ENCODE measurements around the gene ADM5.

Gene ADM5

GRCh38 chr19:49682274-49682673, 7.1 kb upstream of the ADM5 start:
- Mint-ChIP-seq H3K4me3 (no peak overlapping the region), H3K9me3 (no peaks in the 10 kb centered on the region), H3K4me1 (peaks cover 44% of the 10 kb centered on the region), H3K27ac (no peak overlapping the region), H3K36me3 (ENCODE audit: low read depth) (peaks cover 58% of the 10 kb centered on the region), H3K27me3 (no peaks in the 10 kb centered on the region)
- DNase-seq (no peak), ATAC-seq (no peak)

GRCh38 chr19:49683814-49684250, 5.6 kb upstream of the ADM5 start:
- Mint-ChIP-seq H3K27ac (no peak overlapping the region), H3K4me1 (peaks cover 40% of the 10 kb centered on the region), H3K27me3 (no peaks in the 10 kb centered on the region), H3K36me3 (ENCODE audit: low read depth) (peaks cover 57% of the 10 kb centered on the region), H3K9me3 (no peaks in the 10 kb centered on the region), H3K4me3 (peak overlapping the region; percentile 26)
- no peak for DNase-seq
- no peak for ATAC-seq

GRCh38 chr19:49684251-49684982, 5.0 kb upstream of the ADM5 start:
- no peaks in the 10 kb centered on the region for H3K9me3 Mint-ChIP-seq
- peak; percentile 3 for ATAC-seq
- no peak for DNase-seq
- no peak overlapping the region for H3K27ac Mint-ChIP-seq
- H3K4me3 Mint-ChIP-seq, result no peak overlapping the region
- peaks cover 36% of the 10 kb centered on the region for H3K4me1 Mint-ChIP-seq
- no peaks in the 10 kb centered on the region for H3K27me3 Mint-ChIP-seq
- peaks cover 60% of the 10 kb centered on the region for H3K36me3 Mint-ChIP-seq (ENCODE audit: low read depth)

GRCh38 chr19:49684983-49685553, 4.3 kb upstream of the ADM5 start:
- no peak overlapping the region for H3K27ac Mint-ChIP-seq

GRCh38 chr19:49685845-49686332, 3.5 kb upstream of the ADM5 start:
- Mint-ChIP-seq H3K36me3 (ENCODE audit: low read depth) (peaks cover 55% of the 10 kb centered on the region), H3K4me1 (peaks cover 32% of the 10 kb centered on the region), H3K9me3 (no peaks in the 10 kb centered on the region), H3K27me3 (peaks cover 7% of the 10 kb centered on the region), H3K27ac (no peak overlapping the region), H3K4me3 (no peak overlapping the region)
- DNase-seq (no peak), ATAC-seq (no peak)

More at GRCh38 chr19:49684983-49685553, 4.3 kb upstream of the ADM5 start:
- Mint-ChIP-seq H3K36me3 (ENCODE audit: low read depth) (peaks cover 56% of the 10 kb centered on the region), H3K27me3 (no peaks in the 10 kb centered on the region), H3K4me1 (peaks cover 32% of the 10 kb centered on the region), H3K4me3 (no peak overlapping the region), H3K9me3 (no peaks in the 10 kb centered on the region)
- ATAC-seq (no peak), DNase-seq (no peak)

GRCh38 chr19:49686503-49687088, 2.8 kb upstream of the ADM5 start:
- H3K9me3 Mint-ChIP-seq, result no peaks in the 10 kb centered on the region
- peaks cover 49% of the 10 kb centered on the region for H3K36me3 Mint-ChIP-seq (ENCODE audit: low read depth)
- H3K4me1 Mint-ChIP-seq, result peaks cover 34% of the 10 kb centered on the region
- H3K27ac Mint-ChIP-seq, result peak overlapping the region; percentile 42
- H3K4me3 Mint-ChIP-seq, result no peak overlapping the region
- no peak for DNase-seq
- peaks cover 8% of the 10 kb centered on the region for H3K27me3 Mint-ChIP-seq
- ATAC-seq, result no peak

GRCh38 chr19:49687150-49687549, 2.2 kb upstream of the ADM5 start:
- DNase-seq (no peak), ATAC-seq (no peak)
- peak overlapping the region; percentile 42 for H3K27ac Mint-ChIP-seq
- H3K4me1 Mint-ChIP-seq, result peaks cover 29% of the 10 kb centered on the region
- no peaks in the 10 kb centered on the region for H3K9me3 Mint-ChIP-seq
- peaks cover 9% of the 10 kb centered on the region for H3K27me3 Mint-ChIP-seq
- H3K36me3 Mint-ChIP-seq (ENCODE audit: low read depth), result peaks cover 44% of the 10 kb centered on the region
- no peak overlapping the region for H3K4me3 Mint-ChIP-seq

GRCh38 chr19:49687566-49688316, 1.7 kb upstream of the ADM5 start:
- Mint-ChIP-seq H3K27me3 (peaks cover 15% of the 10 kb centered on the region), H3K9me3 (no peaks in the 10 kb centered on the region), H3K36me3 (ENCODE audit: low read depth) (peaks cover 39% of the 10 kb centered on the region), H3K4me3 (no peak overlapping the region), H3K4me1 (peaks cover 27% of the 10 kb centered on the region), H3K27ac (peak overlapping the region; percentile 16)
- no peak for DNase-seq
- ATAC-seq, result no peak

GRCh38 chr19:49688531-49689132, 762 bp upstream of the ADM5 start:
- ATAC-seq (no peak), DNase-seq (no peak)
- H3K27me3 Mint-ChIP-seq, result peaks cover 21% of the 10 kb centered on the region
- H3K4me3 Mint-ChIP-seq, result no peak overlapping the region
- H3K27ac Mint-ChIP-seq, result no peak overlapping the region
- peaks cover 27% of the 10 kb centered on the region for H3K4me1 Mint-ChIP-seq
- H3K36me3 Mint-ChIP-seq (ENCODE audit: low read depth), result peaks cover 34% of the 10 kb centered on the region
- no peaks in the 10 kb centered on the region for H3K9me3 Mint-ChIP-seq

- H3K4me3 Mint-ChIP-seq, result peak overlapping the region; percentile 60
- H3K36me3 Mint-ChIP-seq (ENCODE audit: low read depth), result peaks cover 23% of the 10 kb centered on the region
- peaks cover 27% of the 10 kb centered on the region for H3K4me1 Mint-ChIP-seq
- ATAC-seq, result peak; percentile 1
- peaks cover 21% of the 10 kb centered on the region for H3K27me3 Mint-ChIP-seq
- H3K9me3 Mint-ChIP-seq, result no peaks in the 10 kb centered on the region
- no peak for DNase-seq
- H3K27ac Mint-ChIP-seq, result peak overlapping the region; percentile 52
Measured at GRCh38 chr19:49690079-49690655, 773 bp downstream of the ADM5 start.

- peak; percentile 66 for DNase-seq
- peak within 1 kb of the TSS; percentile 60 for H3K4me3 Mint-ChIP-seq
- no peaks in the 10 kb centered on the region for H3K9me3 Mint-ChIP-seq
- H3K27ac Mint-ChIP-seq, result peak within 1 kb of the TSS; percentile 52
- H3K4me1 Mint-ChIP-seq, result peaks cover 23% of the 10 kb centered on the region
- ATAC-seq, result peak; percentile 41
- H3K27me3 Mint-ChIP-seq, result peaks cover 21% of the 10 kb centered on the region
- H3K36me3 Mint-ChIP-seq (ENCODE audit: low read depth), result peaks cover 18% of the 10 kb centered on the region
Measured at GRCh38 chr19:49690656-49691242, 1.4 kb downstream of the ADM5 start, which contains the start of gene CPT1C. CPT1C (plus strand) TSS chr19:49691116; CDS start chr19:49692253, 1,137 bp downstream.

GRCh38 chr19:49691243-49692146, 2.1 kb downstream of the ADM5 start:
- H3K4me3 Mint-ChIP-seq, result peak overlapping the region; percentile 60
- peak; percentile 11 for ATAC-seq
- no peak overlapping the region for H3K27ac Mint-ChIP-seq
- peaks cover 23% of the 10 kb centered on the region for H3K4me1 Mint-ChIP-seq
- peak; percentile 46 for DNase-seq
- H3K9me3 Mint-ChIP-seq, result no peaks in the 10 kb centered on the region
- H3K27me3 Mint-ChIP-seq, result peaks cover 21% of the 10 kb centered on the region
- H3K36me3 Mint-ChIP-seq (ENCODE audit: low read depth), result peaks cover 17% of the 10 kb centered on the region

- Mint-ChIP-seq H3K4me3 (no peak overlapping the region), H3K4me1 (peaks cover 23% of the 10 kb centered on the region), H3K36me3 (ENCODE audit: low read depth) (peaks cover 14% of the 10 kb centered on the region), H3K27me3 (peaks cover 21% of the 10 kb centered on the region), H3K27ac (no peak overlapping the region), H3K9me3 (no peaks in the 10 kb centered on the region)
- ATAC-seq, result no peak
- DNase-seq, result no peak
Measured at GRCh38 chr19:49692147-49692506, 2.7 kb downstream of the ADM5 start.
